Gastroesophageal sphincter (tissue), 4 donors: ENCODE measurements around the gene ENTHD1. TPM values are rescaled to one million over a fixed set of nuclear protein-coding genes. Genes with fewer than 3 reads are reported as not detected.

Experiments used
- ATAC-seq: fragments of 150-250 bp; one replicate; pipeline ENCODE4 v1.9.1; 2016; ENCODE audit warnings: mild to moderate bottlenecking, moderate library complexity
- H3K27ac ChIP-seq, 4 donors: fragments of 200-600 bp; sonication (generic) in 3 of 4; 1 replicate in 3 of 4; 2 replicates in 1 of 4; pipeline ENCODE4 v1.5.1; 2016 to 2019
- H3K27me3 ChIP-seq: fragments of 200-600 bp; sonication (generic); one replicate; pipeline ENCODE4 v1.5.1; 2019
- H3K36me3 ChIP-seq, 2 donors: fragments of 200-600 bp; sonication (generic); one replicate each; pipeline ENCODE4 v1.5.1; 2019; ENCODE audit warnings: control low read depth in 1 of 2
- H3K4me1 ChIP-seq, 3 donors: fragments of 200-600 bp; sonication (generic); 1 replicate in 2 of 3; 2 replicates in 1 of 3; pipeline ENCODE4 v1.5.1; 2016 to 2019; ENCODE audit warnings: control low read depth in 2 of 3
- H3K4me3 ChIP-seq, 2 donors: fragments of 200-600 bp; sonication (generic); one replicate each; pipeline ENCODE4 v1.5.1; 2019; ENCODE audit warnings: mild to moderate bottlenecking in 1 of 2, moderate library complexity in 1 of 2
- H3K9me3 ChIP-seq, 3 donors: fragments of 200-600 bp; sonication (generic); one replicate each; pipeline ENCODE4 v1.5.1; 2017 to 2019; ENCODE audit warnings: control low read depth in 2 of 3
- EP300 ChIP-seq: sonication (generic); formaldehyde crosslinking; IDR thresholded peaks from one replicate; pipeline ENCODE4 v1.6.1; 2017; ENCODE audit warnings: antibody characterized with exemption, mild to moderate bottlenecking
- POLR2A ChIP-seq, 2 donors: fragments of 450-650 bp; IDR thresholded peaks; one replicate each; pipeline ENCODE4 v1.6.1; 2017; ENCODE audit warnings: antibody characterized with exemption in 2 of 2, mild to moderate bottlenecking in 2 of 2, moderate library complexity in 1 of 2
- POLR2AphosphoS5 ChIP-seq: sonication (generic); formaldehyde crosslinking; IDR thresholded peaks from one replicate; pipeline ENCODE4 v1.6.1; 2017; ENCODE audit warnings: antibody characterized with exemption
- WGBS, 2 donors: methylation state at CpG; one replicate each; pipeline ENCODE4 v1.1.5; 2018; ENCODE audit warnings: low coverage in 1 of 2; 5-methylcytosine and 5-hydroxymethylcytosine counted together
- total RNA-seq, 4 donors: library from RNA; depleted of rRNA; stranded (reverse); fragments of >200 nt; gene quantifications; one replicate each; pipeline ENCODE4 v1.1.0, GENCODE V29; 2016
- TF ChIP-seq, protein P1 (sequence below), 4 experiments: fragments of 200-600 bp in 2 of 4; fragments of 450-650 bp in 2 of 4; sonication (generic) in 1 of 4; IDR thresholded peaks; one replicate each; pipeline ENCODE4 v1.5.1; 2017 to 2019; ENCODE audit warnings: antibody characterized with exemption in 4 of 4, mild to moderate bottlenecking in 2 of 4, moderate library complexity in 2 of 4

Gene ENTHD1
- total RNA-seq, 4 donors from 2014 or later, result 0.47 TPM; not detected in 3

DNA sequence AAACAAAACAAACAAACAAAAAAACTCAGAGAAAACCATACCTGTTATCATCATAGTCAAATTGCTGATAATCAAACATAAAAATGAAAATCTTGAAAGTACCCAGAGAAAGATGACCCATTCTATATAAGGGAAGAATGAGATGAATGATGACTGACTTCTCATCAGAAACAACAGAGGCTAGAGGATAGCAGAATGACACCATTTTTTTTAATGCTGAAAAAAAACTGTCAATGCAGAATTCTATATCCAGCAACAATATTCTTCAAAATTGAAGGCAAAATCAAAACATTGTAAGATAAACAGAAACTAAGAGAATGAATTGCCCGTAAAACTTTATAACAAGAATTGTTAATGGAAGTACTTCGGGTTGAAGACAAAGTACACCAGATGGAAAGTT lies 122.1 kb downstream of the ENTHD1 start:
- Histone ChIP-seq H3K27me3 (peaks cover 47% of the 10 kb centered on the region), H3K27ac (no peak overlapping the region), H3K36me3 (no peaks in the 10 kb centered on the region), H3K4me1 (no peaks in the 10 kb centered on the region), H3K4me3 (no peak overlapping the region), H3K9me3 (peaks cover 0 to 17% (median 0%) of the 10 kb centered on the region in 3 donors)
- TF ChIP-seq EP300, result no peak
- TF ChIP-seq, protein P1, sequence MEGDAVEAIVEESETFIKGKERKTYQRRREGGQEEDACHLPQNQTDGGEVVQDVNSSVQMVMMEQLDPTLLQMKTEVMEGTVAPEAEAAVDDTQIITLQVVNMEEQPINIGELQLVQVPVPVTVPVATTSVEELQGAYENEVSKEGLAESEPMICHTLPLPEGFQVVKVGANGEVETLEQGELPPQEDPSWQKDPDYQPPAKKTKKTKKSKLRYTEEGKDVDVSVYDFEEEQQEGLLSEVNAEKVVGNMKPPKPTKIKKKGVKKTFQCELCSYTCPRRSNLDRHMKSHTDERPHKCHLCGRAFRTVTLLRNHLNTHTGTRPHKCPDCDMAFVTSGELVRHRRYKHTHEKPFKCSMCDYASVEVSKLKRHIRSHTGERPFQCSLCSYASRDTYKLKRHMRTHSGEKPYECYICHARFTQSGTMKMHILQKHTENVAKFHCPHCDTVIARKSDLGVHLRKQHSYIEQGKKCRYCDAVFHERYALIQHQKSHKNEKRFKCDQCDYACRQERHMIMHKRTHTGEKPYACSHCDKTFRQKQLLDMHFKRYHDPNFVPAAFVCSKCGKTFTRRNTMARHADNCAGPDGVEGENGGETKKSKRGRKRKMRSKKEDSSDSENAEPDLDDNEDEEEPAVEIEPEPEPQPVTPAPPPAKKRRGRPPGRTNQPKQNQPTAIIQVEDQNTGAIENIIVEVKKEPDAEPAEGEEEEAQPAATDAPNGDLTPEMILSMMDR (IDR thresholded peaks at IDR 0.05), result no peak
- TF ChIP-seq POLR2A (IDR thresholded peaks at IDR 0.05), result no peak
- TF ChIP-seq POLR2AphosphoS5, result no peak
- 76 to 83% methylated on average over 2 of the region's 2 CpGs for WGBS, 2 donors
- ATAC-seq, result no peak

DNA sequence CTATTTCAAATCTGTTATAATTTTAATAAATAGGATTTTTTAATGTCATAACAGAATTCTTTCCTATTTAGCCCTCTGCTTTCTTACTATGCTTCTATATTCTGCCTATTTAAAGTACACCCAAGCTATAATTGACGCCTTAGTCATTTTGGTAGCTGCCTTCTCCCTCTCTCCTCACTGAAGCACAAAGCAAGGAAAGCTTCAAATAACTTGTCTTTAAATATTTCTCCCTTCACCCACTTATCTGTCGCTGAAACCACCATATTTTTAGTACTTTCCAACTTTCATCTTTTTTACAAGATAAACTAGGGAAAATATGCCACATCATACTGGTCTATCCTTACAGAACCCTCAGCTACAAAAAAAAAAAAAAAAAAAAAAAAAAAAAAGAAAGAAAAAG lies 127.9 kb downstream of the ENTHD1 start:
- H3K27me3 ChIP-seq, result peaks cover 41% of the 10 kb centered on the region
- 57 to 95% methylated on average over 2 of the region's 2 CpGs for WGBS, 2 donors
- H3K4me3 ChIP-seq, result no peak overlapping the region

DNA sequence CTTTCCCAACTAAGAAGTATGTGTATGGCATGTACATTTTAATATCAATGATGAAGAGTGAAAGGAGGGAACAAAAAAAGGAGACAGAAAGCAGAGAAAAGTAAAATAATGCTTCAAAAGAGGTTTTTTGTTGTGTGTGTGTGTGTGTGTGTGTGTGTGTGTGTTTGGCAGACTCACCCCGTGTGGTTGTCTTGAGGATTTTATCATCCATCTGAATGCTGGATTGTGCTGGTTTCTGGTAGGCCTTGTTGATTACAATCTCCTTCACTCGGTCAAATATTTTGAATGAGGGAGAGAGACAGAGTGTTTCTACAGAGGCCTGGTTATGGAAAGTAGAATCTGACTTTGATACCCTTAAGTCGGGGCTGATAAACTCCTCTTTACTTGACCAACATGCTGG lies 128.5 kb downstream of the ENTHD1 start:
- H3K4me1 ChIP-seq, result no peaks in the 10 kb centered on the region
- no peak for ATAC-seq
- peaks cover 37% of the 10 kb centered on the region for H3K27me3 ChIP-seq
- no peak overlapping the region for H3K27ac ChIP-seq
- 45 to 67% methylated on average over 3 of the region's 3 CpGs for WGBS, 2 donors
- TF ChIP-seq EP300 (no peak), POLR2AphosphoS5 (no peak)
- TF ChIP-seq, protein P1 (IDR thresholded peaks at IDR 0.05), result no peak
- peaks cover 0 to 20% (median 0%) of the 10 kb centered on the region in 3 donors for H3K9me3 ChIP-seq
- no peaks in the 10 kb centered on the region for H3K36me3 ChIP-seq
- no peak overlapping the region for H3K4me3 ChIP-seq

More for the DNA sequence above, 127.9 kb downstream of the ENTHD1 start:
- no peak for ATAC-seq
- peaks cover 0 to 16% (median 0%) of the 10 kb centered on the region in 3 donors for H3K9me3 ChIP-seq
- no peaks in the 10 kb centered on the region for H3K4me1 ChIP-seq
- TF ChIP-seq, protein P1 (IDR thresholded peaks at IDR 0.05), result no peak
- TF ChIP-seq POLR2AphosphoS5 (no peak), EP300 (no peak)
- H3K36me3 ChIP-seq, result no peaks in the 10 kb centered on the region
- H3K27ac ChIP-seq, result no peak overlapping the region

DNA sequence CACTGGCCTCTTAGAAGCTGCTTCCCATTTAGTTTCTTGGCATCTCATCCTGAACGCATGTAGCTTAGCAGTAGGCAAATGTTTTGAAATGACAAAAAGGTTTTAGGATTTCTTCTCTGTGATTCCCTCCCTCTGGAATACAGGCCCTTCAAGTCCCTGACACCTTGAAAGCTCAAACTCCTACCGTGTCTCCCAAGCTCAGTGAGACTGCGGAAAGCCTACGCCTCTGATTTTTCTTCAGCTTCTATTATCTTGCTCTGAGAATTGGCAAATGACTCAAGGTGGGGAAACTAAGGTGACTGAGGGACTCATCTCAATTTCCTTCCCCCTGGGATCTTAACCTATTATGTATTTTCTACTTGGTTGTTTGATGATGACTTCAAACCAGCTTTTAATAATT lies 130.3 kb downstream of the ENTHD1 start:
- peaks cover 20% of the 10 kb centered on the region for H3K27me3 ChIP-seq
- no peak for ATAC-seq
- WGBS, 2 donors, result 74 to 76% methylated on average over 3 to 4 of the region's 4 CpGs

DNA sequence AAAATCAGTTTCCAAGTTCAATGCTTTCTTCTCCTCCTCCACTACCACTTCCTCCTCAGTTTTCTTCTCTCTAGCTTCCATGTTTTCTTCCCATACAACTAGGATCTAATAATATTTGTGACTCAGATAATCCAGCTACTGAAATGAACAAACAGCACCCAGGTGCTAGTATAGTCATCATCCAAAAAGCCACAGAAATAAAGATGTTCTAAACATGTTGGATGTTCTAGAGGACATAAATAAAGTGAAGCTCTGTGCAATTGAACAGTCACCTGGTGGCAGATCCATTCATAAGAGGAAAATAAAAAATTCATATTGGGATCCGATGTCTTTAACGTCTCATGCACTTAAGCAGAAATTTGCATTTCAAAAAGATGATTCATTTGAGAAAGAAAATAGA lies 142.8 kb downstream of the ENTHD1 start:
- H3K27ac ChIP-seq, result no peak overlapping the region
- no peaks in the 10 kb centered on the region for H3K36me3 ChIP-seq
- H3K4me3 ChIP-seq, result no peak overlapping the region
- no peaks in the 10 kb centered on the region for H3K4me1 ChIP-seq
- TF ChIP-seq POLR2A (IDR thresholded peaks at IDR 0.05) (no peak), EP300 (no peak), POLR2AphosphoS5 (no peak)
- TF ChIP-seq, protein P1 (IDR thresholded peaks at IDR 0.05), result no peak
- H3K27me3 ChIP-seq, result peaks cover 52% of the 10 kb centered on the region
- WGBS, 2 donors, result 65 to 89% methylated on average over 2 of the region's 2 CpGs
- no peak for ATAC-seq
- H3K9me3 ChIP-seq, result no peaks in the 10 kb centered on the region

More for the DNA sequence above, 130.3 kb downstream of the ENTHD1 start:
- H3K9me3 ChIP-seq, result peaks cover 0 to 20% (median 0%) of the 10 kb centered on the region in 3 donors
- no peaks in the 10 kb centered on the region for H3K36me3 ChIP-seq
- no peaks in the 10 kb centered on the region for H3K4me1 ChIP-seq
- no peak overlapping the region for H3K27ac ChIP-seq
- TF ChIP-seq POLR2AphosphoS5, result no peak
- TF ChIP-seq EP300, result no peak
- TF ChIP-seq, protein P1 (IDR thresholded peaks at IDR 0.05), result no peak
- no peak for TF ChIP-seq POLR2A (IDR thresholded peaks at IDR 0.05)
- H3K4me3 ChIP-seq, result no peak overlapping the region
